22Rv1 (cell line): ENCODE data around the gene AOC3.
"Not testable (repeated sequence)": the region's sequence is repeated elsewhere in the genome, so short reads cannot be mapped to it uniquely, and the experiment has no call there.

Experiments
- H3K27ac ChIP-seq: fragments of 450-650 bp; 2 replicates; pipeline ENCODE4 v1.5.1; 2017
- ZFX ChIP-seq: fragments of 450-650 bp; IDR thresholded peaks from 2 replicates; pipeline ENCODE4 v1.6.1; 2017; ENCODE audit warnings: antibody characterized with exemption, borderline replicate concordance
- TF ChIP-seq, protein P1 (sequence below): fragments of 450-650 bp; IDR thresholded peaks from 2 replicates; pipeline ENCODE4 v1.5.1; 2017; ENCODE audit warnings: mild to moderate bottlenecking

AOC3 gene

DNA sequence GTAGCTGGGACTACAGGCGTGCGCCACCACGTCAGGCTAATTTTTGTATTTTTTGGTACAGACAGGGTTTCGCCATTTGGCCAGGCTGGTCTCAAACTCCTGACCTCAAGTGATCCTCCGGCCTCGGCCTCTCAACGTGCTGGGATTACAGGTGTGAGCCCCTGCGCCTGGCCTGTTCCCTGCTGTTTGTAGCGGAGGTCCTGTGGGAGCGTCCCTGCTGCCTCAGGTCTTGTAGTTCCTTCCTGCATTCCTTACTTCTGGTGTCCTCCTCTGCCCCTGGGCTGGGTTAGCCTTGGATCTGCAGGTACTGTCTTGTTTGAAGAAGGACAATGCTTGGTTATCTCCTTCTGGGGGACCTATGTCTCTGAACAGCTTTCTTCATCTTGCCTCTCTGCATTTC is 26.0 kb downstream of the AOC3 start:
- H3K27ac ChIP-seq, result no peak overlapping the region
- TF ChIP-seq ZFX, result no peak
- TF ChIP-seq, protein P1, sequence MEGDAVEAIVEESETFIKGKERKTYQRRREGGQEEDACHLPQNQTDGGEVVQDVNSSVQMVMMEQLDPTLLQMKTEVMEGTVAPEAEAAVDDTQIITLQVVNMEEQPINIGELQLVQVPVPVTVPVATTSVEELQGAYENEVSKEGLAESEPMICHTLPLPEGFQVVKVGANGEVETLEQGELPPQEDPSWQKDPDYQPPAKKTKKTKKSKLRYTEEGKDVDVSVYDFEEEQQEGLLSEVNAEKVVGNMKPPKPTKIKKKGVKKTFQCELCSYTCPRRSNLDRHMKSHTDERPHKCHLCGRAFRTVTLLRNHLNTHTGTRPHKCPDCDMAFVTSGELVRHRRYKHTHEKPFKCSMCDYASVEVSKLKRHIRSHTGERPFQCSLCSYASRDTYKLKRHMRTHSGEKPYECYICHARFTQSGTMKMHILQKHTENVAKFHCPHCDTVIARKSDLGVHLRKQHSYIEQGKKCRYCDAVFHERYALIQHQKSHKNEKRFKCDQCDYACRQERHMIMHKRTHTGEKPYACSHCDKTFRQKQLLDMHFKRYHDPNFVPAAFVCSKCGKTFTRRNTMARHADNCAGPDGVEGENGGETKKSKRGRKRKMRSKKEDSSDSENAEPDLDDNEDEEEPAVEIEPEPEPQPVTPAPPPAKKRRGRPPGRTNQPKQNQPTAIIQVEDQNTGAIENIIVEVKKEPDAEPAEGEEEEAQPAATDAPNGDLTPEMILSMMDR, result no peak

GRCh38 chr17:42878123-42878880 is 27.3 kb downstream of the AOC3 start:
- no peak for TF ChIP-seq ZFX
- TF ChIP-seq, protein P1, result no peak
- H3K27ac ChIP-seq, result no peak overlapping the region

DNA sequence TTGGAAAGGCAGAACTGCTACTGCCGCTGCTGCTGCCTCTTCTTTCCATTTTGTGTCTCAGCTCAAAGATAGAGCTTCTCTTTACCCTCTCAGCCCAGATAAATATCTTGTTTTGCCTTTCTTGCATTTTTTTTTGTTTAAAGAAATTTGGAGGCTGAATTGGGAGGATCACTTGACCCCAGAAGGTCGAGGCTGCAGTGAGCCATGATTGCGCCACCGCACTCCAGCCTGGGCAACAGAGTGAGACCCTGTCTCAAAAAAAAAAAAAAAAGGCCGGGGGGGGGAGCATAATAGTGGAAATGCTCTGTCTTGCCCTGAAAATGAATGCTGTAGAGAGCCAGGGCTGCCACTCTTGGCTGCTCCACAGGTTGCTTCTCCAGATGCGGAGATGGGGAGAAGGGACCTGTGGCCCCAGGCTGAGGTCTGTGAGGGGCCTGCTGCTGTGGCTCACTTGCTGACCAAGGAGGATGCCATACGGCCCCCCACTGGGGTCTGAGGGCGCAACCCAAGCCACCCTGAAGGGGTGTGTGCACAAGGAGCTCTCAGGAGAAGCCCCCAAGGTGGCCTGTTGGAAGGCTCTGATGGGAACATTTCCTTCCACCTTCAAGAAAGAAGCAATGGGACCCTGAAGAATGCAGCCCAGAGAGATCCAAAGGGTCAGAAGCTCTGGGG is 28.1 kb downstream of the AOC3 start:
- H3K27ac ChIP-seq, result no peak overlapping the region
- TF ChIP-seq, protein P1, result no peak
- TF ChIP-seq ZFX, result no peak

- TF ChIP-seq, protein P1, result no peak
- TF ChIP-seq ZFX, result no peak
- no peak overlapping the region for H3K27ac ChIP-seq
Observed at GRCh38 chr17:42879596-42879985, 28.6 kb downstream of the AOC3 start.

DNA sequence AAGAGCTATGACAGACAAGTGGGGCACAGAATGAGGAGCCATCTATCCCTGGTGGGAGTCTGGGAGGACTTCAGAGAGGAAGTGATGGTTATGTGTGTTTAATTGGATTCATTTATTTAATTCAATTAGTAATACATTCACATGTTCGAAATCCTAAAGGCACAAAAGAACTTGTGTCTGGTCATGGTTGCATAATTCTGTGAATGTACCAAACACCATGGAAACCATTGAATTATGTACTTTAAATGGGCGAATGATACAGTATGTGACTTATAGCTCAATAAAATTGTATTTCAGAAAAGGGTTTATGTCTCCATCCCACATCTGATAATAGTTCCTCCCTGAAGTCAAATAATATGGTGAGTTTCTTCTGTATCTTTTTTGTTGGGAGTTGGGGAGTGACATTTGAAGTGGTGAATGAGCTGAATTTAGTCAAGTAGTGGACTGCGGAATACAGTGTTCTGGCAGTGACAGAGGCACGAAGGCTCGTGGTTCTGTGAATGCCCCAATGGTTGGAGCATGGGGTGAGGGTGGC is 29.8 kb downstream of the AOC3 start:
- H3K27ac ChIP-seq, result no peak overlapping the region
- no peak for TF ChIP-seq ZFX
- TF ChIP-seq, protein P1, result no peak

DNA sequence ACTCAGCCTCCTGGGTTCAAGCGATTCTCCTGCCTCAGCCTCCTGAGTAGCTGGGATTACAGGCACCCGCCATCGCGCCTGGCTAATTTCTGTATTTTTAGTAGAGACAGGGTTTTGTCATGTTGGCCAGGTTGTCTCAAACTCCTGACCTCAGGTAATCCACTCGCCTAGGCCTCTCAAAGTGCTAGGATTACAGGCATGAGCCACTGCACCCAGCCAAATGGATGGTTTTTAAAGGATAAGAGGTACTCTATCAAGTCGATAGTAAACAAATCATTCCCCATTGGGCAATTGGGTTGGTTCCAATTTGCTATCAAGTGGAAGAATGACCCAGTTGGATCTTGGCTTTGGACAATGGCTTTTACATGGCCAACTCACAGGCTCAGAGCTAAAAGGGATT is 30.7 kb downstream of the AOC3 start:
- not testable (repeated sequence) for H3K27ac ChIP-seq

- no peak overlapping the region for H3K27ac ChIP-seq
- TF ChIP-seq, protein P1, result no peak
- TF ChIP-seq ZFX, result no peak
Observed at GRCh38 chr17:42882166-42882565, 31.2 kb downstream of the AOC3 start.
